OCI-M2 (cell line): ENCODE results near the gene RHBDD3.

ENCODE experiments used
- DNase-seq: peaks from one replicate; lab custom pipeline; 2025; ENCODE audit not compliant: unreplicated experiment; lab: John Stamatoyannopoulos, UW

RHBDD3 gene

GRCh38 chr22:29267858-29268510, at the start of gene RHBDD3, which contains the start of gene EWSR1:
Gene RHBDD3, minus strand, starts transcription at chr22:29267981. Its CDS starts 2,355 bp downstream, at chr22:29265626.
Gene EWSR1, plus strand, starts transcription at chr22:29268268. Its CDS starts 69 bp downstream, at chr22:29268337.
- peak; percentile 72 for DNase-seq

- DNase-seq, result no peak
These were observed 48.5 kb upstream of the RHBDD3 start for GRCh38 chr22:29316141-29316828.

GRCh38 chr22:29315286-29316140, 47.7 kb upstream of the RHBDD3 start, which contains the start of gene RASL10A:
Gene RASL10A, minus strand, starts transcription at chr22:29315697. Its CDS starts 451 bp downstream, at chr22:29315246.
- no peak for DNase-seq

- no peak for DNase-seq
These were observed 46.9 kb upstream of the RHBDD3 start for GRCh38 chr22:29314537-29315285.

GRCh38 chr22:29313576-29314466, 46.0 kb upstream of the RHBDD3 start:
- no peak for DNase-seq

DNA sequence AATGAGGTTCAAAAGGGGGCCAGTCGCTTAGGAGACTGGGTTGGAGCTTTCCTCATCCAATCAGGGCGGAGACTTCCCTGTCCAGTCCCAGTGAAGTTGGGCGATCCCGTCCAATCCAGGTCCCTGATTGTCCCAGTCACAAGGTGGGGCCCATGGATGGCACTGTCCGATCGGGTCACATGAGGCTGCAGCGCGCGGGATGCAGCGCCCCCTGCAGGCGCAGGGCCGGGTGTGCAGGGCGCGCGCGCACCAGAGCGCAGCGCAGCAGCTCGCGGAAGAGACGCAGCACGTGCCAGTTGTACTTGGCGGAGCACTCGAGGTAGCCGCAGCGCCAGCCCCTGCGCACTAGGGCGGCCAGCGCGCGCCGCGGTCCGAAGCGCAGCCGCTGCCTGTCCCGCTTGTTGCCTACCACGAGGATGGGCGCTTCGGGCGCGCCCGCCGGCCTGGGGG, 45.4 kb upstream of the RHBDD3 start:
- no peak for DNase-seq

DNA sequence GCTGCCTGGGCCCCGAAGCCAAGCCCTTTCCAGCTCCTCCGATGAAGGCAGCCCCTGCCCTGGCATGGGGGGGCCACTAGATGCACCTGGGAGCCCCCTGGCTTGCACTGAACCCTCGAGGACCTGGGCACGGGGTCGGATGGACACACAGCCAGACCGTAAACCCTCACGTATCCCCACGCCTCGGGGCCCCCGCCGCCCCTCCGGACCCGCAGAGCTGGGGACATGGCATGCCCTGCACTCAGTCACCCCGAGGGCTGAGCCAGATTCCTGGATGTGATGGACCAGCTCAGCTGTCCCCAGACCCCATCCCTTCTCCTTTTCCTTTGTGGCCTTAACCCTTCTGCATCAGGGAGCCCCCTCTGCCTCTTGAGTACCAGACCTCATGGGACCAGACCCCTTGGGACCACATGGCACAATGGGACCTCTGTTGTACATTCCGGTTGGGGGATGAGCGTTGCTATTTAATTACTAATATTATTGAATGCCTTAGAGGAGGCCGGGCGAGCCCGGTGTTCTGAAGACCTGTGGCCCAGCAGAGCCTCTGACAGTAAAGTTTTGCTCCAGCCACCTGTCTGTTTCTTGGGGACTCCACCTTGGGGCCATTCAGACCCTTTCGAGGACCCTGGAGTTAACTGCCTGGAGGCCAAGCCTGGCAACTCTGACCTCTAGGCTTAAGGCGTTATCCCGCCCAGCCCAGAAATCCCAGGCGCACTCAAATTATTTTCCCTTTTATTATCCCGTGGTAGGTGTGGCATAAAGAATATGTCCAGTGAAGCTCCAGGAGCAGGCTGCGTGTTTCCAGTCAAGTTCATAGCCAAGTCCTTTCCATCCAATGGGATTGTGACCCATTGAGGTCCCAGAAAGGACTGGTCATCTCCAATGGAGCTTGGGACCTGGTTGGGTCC, 44.7 kb upstream of the RHBDD3 start:
- no peak for DNase-seq

GRCh38 chr22:29311464-29312217, 43.9 kb upstream of the RHBDD3 start:
- DNase-seq, result no peak

- no peak for DNase-seq
These were observed 43.1 kb upstream of the RHBDD3 start for GRCh38 chr22:29310863-29311339.

- DNase-seq, result no peak
These were observed 42.5 kb upstream of the RHBDD3 start for GRCh38 chr22:29310065-29310862.

GRCh38 chr22:29309332-29310064, 41.7 kb upstream of the RHBDD3 start:
- no peak for DNase-seq

GRCh38 chr22:29308791-29309262, 41.0 kb upstream of the RHBDD3 start:
- DNase-seq, result no peak

GRCh38 chr22:29308148-29308790, 40.5 kb upstream of the RHBDD3 start:
- DNase-seq, result no peak

DNA sequence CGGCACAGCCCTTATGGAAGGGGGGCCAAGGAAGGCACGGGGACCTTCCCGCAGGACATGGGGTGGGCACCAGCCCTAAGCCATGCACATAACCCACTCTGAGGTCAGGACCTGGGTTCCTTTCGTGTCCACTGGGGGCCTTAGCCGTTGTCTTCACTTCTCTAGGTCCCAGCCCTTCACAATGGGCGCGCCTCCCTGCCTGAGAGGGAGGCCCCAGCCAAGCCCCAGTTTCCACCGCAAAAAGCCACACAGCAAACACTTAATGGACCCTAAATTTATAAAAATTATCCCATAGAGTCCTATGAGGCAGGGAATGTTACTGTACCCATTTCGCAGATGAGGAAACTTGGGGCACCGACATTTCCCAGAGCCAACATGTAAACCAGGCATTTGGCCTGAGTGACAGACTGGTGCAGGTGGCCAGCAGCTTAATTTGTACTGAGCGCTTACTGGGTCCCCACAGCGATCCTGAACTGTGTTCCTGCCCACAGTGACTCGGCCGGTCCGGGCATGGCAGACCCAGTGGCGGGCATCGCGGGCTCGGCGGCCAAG, 39.9 kb upstream of the RHBDD3 start:
- no peak for DNase-seq

DNA sequence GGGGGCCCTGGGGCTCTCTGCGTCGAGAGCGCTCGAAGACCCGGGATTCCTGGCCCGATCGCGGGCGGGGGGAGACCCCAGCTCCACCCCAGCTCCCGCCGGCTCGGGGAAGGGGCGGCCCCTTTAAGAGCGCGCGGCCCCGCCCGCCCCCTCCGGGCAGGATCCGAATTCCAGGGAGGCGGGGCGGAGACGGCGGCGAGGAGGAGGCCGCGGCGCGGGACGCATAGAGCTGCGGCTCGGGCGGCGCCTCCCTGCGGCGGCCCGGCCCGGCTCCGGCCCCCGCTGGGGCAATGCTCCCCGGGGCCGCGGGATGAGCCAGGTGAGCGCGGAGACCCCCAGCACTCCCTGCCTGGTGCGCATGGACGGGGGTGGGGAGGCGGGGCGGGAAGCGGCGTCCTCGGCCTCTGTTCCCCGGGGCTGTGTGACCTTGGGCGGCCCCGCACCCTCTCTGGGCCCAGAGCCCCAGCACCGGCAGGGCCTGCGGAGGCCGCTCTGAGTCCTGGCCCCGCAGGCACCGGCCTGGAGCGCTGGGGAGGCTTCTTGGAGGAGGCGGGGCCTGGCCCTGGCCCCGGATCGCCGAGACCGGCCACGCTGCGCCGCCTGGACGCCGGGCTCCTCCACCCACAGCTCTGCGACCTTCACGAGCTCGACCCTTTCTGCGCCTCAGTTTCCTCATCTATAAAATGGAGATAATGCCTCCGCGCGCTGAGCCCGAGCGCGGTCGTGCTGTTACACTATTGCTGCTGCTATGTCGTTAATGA, 39.2 kb upstream of the RHBDD3 start:
- no peak for DNase-seq
